NCI-H524 treated with DMSO at 0.1 percent for 48 hours (cell line): ENCODE results near the gene MICAL1.
A peak's percentile ranks its signal among the peaks of the same experiment; 100 is the strongest.

ENCODE experiments used
- DNase-seq: peaks from one replicate; lab custom pipeline; 2025; lab: John Stamatoyannopoulos, UW

The MICAL1 gene

GRCh38 chr6:109454496-109455436, 806 bp downstream of the MICAL1 start:
- DNase-seq, result no peak

- DNase-seq, result peak; percentile 93
Observed at GRCh38 chr6:109453594-109454495, 1.7 kb downstream of the MICAL1 start.

DNA sequence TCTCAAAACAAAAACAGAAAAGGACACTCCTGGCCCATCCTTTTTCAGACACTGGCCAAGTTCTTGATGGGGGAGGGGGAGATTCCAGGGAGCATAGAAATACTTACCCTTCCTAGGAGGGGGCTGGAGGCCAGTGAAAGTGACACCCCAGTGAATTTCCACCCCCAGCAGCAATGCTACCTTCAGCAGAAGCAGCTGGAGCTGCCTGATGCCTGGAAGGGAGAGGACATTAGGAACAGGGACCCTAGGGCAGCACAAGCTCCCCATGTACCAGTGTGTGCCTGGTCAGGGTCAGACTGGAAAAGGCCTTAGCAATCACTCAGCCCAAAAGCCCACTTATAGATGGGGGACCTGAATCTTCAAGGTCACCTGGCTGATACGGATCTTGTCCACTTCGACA, 2.4 kb downstream of the MICAL1 start:
- no peak for DNase-seq

GRCh38 chr6:109452181-109452580, 3.4 kb downstream of the MICAL1 start:
- no peak for DNase-seq

DNA sequence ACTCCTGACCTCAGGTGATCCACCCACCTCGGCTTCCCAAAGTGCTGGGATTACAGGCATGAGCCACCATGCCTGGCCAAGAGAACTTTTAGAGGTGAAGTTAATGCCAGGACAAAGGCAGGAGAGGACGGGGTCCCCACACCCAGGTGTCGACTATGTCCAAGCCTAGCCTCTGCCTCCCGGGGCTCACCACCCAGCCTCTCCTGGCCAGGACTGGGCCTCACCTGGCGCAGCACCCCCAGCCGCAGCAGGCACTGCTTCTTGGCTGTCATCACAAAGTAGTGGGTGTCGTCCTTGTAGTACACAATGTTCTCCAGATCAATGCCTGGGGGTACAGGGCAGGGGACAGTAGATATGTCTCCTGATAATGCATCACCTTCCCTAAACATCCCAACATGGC, 4.2 kb downstream of the MICAL1 start:
- DNase-seq, result no peak

- DNase-seq, result no peak
Observed at GRCh38 chr6:109450801-109451200, 4.8 kb downstream of the MICAL1 start.

DNA sequence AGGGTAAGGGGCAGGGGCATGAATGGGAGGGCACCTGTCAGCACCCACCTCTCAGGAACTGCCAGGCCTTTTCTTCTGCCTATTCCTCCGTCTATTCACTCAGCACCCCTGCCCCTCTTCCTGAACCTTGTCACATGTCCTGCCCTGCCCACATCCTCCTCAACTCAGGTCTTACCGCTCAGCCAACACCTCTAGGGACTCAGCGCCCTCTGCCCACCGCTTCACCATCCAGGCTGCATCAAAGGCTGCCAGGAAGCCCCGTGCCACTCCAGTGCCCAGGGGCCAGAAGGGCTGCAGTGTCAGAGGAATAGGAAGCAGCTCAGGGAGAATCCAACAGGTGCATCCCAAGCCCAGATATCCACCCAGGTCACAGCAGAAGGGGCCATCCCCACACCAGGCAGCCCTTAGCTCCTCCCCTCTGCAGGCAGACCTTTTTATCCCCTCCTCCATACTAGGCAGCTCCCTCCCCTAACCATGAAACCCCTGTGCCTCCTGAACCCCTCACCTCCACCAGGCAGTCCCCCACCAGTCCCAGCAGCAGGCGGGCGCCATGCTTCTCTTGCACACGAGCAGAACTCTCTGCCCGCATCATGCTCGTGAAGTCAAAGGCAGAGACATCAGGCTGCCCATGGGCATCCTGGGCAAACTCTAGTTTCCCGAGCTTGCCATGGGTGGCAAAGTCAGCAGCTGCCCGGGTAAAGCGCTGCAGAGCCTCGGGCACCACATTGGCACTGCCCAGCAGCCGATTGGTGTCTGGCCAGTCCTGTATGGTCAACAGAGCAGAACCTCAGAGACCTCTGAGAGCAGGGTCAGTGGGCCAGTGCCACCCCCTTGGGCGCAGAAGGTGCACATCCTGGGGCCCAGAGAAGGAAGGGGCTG, 5.5 kb downstream of the MICAL1 start:
- DNase-seq, result no peak

GRCh38 chr6:109449064-109449794, 6.3 kb downstream of the MICAL1 start:
- no peak for DNase-seq

- DNase-seq, result no peak
Observed at GRCh38 chr6:109448615-109449014, 7.0 kb downstream of the MICAL1 start.

GRCh38 chr6:109447878-109448555, 7.6 kb downstream of the MICAL1 start:
- DNase-seq, result no peak

DNA sequence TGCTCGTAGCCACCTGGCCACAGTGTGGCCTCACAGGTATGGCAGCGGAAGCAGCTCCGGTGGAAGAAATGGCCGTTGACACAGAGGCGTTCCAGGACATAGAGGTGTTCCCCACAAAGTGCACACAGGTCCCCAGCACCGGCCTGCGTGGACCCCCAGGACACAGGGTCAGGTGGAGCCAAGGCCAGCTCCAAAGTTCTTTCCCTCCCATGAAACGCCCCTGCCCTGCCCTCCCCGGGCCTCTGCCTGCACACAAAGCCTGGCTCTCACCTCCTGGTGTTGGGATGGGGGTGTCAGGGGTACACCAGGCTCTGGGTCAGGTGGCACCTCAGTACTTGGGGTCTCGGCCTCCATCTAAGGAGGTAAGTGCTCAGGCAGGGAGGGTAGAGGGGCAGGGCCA, 8.5 kb downstream of the MICAL1 start:
- no peak for DNase-seq

GRCh38 chr6:109446541-109446940, 9.0 kb downstream of the MICAL1 start:
- DNase-seq, result no peak

DNA sequence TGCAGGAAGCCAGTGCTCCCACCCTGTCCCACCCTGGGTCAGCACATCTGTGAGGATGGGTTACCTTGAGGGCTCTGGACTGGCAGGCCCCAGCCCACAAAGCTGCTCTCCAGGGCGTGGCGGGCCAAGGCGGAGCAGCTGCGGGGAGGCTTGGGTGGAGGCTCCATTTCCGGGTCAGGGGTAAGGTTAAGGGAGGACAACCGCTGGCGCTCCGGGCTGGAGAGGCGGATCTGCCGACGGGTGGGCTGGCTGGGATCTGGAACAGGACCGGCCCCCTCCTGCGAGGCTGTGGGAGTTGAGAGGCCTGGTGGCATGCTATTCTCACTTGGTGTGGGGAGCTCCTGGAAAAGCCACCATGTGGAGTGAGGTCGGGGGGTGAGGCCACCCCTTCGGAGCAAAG, 9.5 kb downstream of the MICAL1 start:
- no peak for DNase-seq

DNA sequence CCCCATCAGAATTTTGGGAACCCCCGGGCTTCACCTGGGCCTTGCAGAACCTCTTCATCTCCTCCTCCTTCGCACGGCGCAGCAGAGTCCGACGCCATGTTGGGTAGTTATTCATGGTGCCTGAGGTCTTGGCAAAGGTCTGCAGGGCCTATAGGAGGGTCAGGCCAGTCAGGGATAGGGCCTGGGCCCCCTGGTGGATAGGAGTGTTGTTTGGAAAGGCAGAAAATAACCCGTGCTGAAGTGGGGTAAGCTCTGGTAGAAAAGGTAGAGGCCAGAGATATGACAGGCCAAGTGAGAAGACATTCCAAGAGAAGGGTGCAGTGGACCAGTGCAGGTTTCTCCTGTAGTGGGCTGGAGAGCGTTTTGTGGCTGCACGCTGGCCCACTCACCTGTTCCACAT, 10.2 kb downstream of the MICAL1 start:
- no peak for DNase-seq

- no peak for DNase-seq
Observed at GRCh38 chr6:109443425-109443950, 12.1 kb downstream of the MICAL1 start.

DNA sequence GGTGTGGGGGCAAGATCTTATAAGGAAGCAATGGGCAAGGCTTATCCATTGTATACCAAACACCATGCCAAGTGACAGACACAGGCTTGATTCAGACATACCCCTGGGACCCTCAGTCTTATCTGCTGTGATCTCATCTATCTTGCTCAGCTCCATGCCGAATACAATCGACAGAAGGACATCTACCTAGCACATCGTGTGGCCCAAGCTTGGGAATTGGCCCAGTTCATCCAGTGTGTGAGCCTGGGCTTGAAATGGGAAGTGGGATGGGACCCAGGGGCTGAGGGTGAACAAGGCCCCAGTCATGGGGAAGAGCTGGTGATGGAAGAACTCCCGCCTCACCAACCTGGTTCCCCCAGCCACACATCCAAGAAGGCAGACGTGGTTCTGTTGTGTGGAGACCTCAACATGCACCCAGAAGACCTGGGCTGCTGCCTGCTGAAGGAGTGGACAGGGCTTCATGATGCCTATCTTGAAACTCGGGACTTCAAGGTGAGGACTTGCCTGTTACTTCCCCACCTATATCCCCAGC, 13.1 kb downstream of the MICAL1 start:
- DNase-seq, result no peak

GRCh38 chr6:109441069-109441816, 14.3 kb downstream of the MICAL1 start:
- no peak for DNase-seq

GRCh38 chr6:109440331-109441068, 15.1 kb downstream of the MICAL1 start, which contains the start of the genes PPIL6 and SMPD2:
TSS of gene PPIL6 (minus strand) at chr6:109440628. CDS start at chr6:109440590, 38 bp downstream.
TSS of gene SMPD2 (plus strand) at chr6:109440724. CDS start at chr6:109441122, 398 bp downstream.
- DNase-seq, result peak; percentile 17
